Natural killer cell (primary cell): ENCODE data around the gene EEF2K. TPM values are rescaled to one million over a fixed set of nuclear protein-coding genes. Genes with fewer than 3 reads are reported as not detected.

Experiments used
- ATAC-seq, 3 donors: fragments of 150-1000 bp in 2 of 3; fragments of 200-7000 bp in 1 of 3; cut with Tn5 transposase; 1 replicate in 1 of 3; 2 replicates in 2 of 3; pipeline ENCODE4 v1.10.0; 2021; ENCODE audit warnings: mild to moderate bottlenecking in 2 of 3, moderate library complexity in 2 of 3
- DNase-seq, 2 donors: peaks; one replicate each; pipeline versions ENCODE4 v3.0.0 to v3.0.0-alpha.2; 2013 to 2021; ENCODE audit warnings: mixed read lengths in 1 of 2
- H3K27ac ChIP-seq: one replicate; pipeline ENCODE4 v1.5.1; 2013; ENCODE audit warnings: mild to moderate bottlenecking, low read length
- H3K27me3 ChIP-seq: one replicate; pipeline ENCODE4 v1.6.1; 2013; ENCODE audit warnings: low read length; ENCODE audit not compliant: control insufficient read depth, insufficient read depth
- H3K36me3 ChIP-seq: one replicate; pipeline ENCODE4 v1.6.1; 2013; ENCODE audit warnings: low read length; ENCODE audit not compliant: control insufficient read depth, insufficient read depth
- H3K4me1 ChIP-seq: one replicate; pipeline ENCODE4 v1.6.1; 2013; ENCODE audit warnings: low read length; ENCODE audit not compliant: control insufficient read depth, insufficient read depth
- H3K4me3 ChIP-seq: one replicate; pipeline ENCODE4 v1.5.1; 2013; ENCODE audit warnings: low read length
- H3K9me3 ChIP-seq: one replicate; pipeline ENCODE4 v1.6.1; 2013; ENCODE audit warnings: low read length; ENCODE audit not compliant: control insufficient read depth, insufficient read depth
- H3K27ac Mint-ChIP-seq, 2 donors: one replicate each; pipeline ENCODE4 v1.8.0; 2022; ENCODE audit warnings: mild to moderate bottlenecking in 2 of 2, mixed read lengths in 2 of 2, moderate library complexity in 1 of 2
- H3K27me3 Mint-ChIP-seq, 2 donors: one replicate each; pipeline ENCODE4 v1.8.0; 2022; ENCODE audit warnings: low read depth in 2 of 2, mixed read lengths in 2 of 2
- H3K36me3 Mint-ChIP-seq: one replicate; pipeline ENCODE4 v1.8.0; 2022; ENCODE audit warnings: mixed read lengths
- H3K4me1 Mint-ChIP-seq, 2 donors: one replicate each; pipeline ENCODE4 v1.8.0; 2022; ENCODE audit warnings: mixed read lengths in 2 of 2
- H3K4me3 Mint-ChIP-seq: one replicate; pipeline ENCODE4 v1.8.0; 2022; ENCODE audit warnings: mild to moderate bottlenecking, moderate library complexity, mixed read lengths
- H3K9me3 Mint-ChIP-seq, 2 donors: one replicate each; pipeline ENCODE4 v1.8.0; 2022; ENCODE audit warnings: mixed read lengths in 2 of 2
- WGBS: methylation state at CpG from one replicate; pipeline ENCODE4 v1.1.7; 2013; ENCODE audit warnings: missing lambda C conversion rate; ENCODE audit not compliant: insufficient coverage; 5-methylcytosine and 5-hydroxymethylcytosine counted together
- intact Hi-C: fragments of 100-400 bp; cut with micrococcal nuclease; formaldehyde crosslinking; loops from one replicate; pipeline ENCODE4 v1.14.2; 2022
- total RNA-seq, 4 donors: library from RNA; stranded (reverse); fragments of 120-200 nt in 1 of 4; gene quantifications; one replicate each; pipeline versions ENCODE4 v1.2.3 to v1.2.4, GENCODE V29; 2013 to 2022
- TF ChIP-seq, protein P1 (sequence below): fragments of 200-600 bp; IDR thresholded peaks from one replicate; pipeline ENCODE4 v1.8.0; 2022; ENCODE audit warnings: antibody characterized with exemption

Gene EEF2K
- total RNA-seq, 3 donors from 2014 or later (not counting 1 experiment from before 2014, with no cell fraction given), result 12.6 to 33.5 (median 22.9) TPM

- 92% methylated on average over 7 of the region's 8 CpGs for WGBS
- no peaks in the 10 kb centered on the region for H3K27me3 Mint-ChIP-seq
- Histone ChIP-seq H3K27ac (no peak overlapping the region), H3K36me3 (peaks cover 3% of the 10 kb centered on the region), H3K4me3 (no peak overlapping the region), H3K9me3 (no peaks in the 10 kb centered on the region), H3K27me3 (no peaks in the 10 kb centered on the region), H3K4me1 (no peaks in the 10 kb centered on the region)
- H3K4me3 Mint-ChIP-seq, result no peak overlapping the region
- peaks cover 5 to 7% of the 10 kb centered on the region in 2 donors for H3K4me1 Mint-ChIP-seq
- H3K27ac Mint-ChIP-seq, result no peak overlapping the region
- ATAC-seq (no peak), DNase-seq (no peak)
- TF ChIP-seq, protein P1, sequence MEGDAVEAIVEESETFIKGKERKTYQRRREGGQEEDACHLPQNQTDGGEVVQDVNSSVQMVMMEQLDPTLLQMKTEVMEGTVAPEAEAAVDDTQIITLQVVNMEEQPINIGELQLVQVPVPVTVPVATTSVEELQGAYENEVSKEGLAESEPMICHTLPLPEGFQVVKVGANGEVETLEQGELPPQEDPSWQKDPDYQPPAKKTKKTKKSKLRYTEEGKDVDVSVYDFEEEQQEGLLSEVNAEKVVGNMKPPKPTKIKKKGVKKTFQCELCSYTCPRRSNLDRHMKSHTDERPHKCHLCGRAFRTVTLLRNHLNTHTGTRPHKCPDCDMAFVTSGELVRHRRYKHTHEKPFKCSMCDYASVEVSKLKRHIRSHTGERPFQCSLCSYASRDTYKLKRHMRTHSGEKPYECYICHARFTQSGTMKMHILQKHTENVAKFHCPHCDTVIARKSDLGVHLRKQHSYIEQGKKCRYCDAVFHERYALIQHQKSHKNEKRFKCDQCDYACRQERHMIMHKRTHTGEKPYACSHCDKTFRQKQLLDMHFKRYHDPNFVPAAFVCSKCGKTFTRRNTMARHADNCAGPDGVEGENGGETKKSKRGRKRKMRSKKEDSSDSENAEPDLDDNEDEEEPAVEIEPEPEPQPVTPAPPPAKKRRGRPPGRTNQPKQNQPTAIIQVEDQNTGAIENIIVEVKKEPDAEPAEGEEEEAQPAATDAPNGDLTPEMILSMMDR, result no peak
- intact Hi-C loops, result no loop called here
- no peaks in the 10 kb centered on the region for H3K9me3 Mint-ChIP-seq
- H3K36me3 Mint-ChIP-seq, result peaks cover 5% of the 10 kb centered on the region
These were observed 61.7 kb downstream of the EEF2K start for GRCh38 chr16:22267764-22268163.

DNA sequence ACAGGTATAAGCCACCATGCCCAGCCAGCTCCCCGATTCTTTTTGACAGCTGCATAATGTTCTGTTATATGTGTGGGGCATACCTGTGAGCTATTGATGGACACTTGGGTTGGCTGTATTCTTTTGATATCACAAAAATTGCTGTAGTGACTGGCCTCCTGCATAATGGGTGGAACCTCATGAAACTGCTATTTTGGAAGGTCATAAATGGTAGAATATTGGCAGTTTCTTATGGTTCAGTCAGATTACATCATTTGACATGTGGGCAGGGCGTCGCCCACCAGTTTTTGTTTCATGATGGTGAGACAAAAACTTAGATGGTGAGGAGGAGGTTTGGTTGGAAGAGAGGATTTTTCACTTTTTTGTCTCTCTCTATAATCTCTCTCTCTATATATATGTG lies 64.4 kb downstream of the EEF2K start:
- H3K9me3 ChIP-seq, result no peaks in the 10 kb centered on the region
- no peak for ATAC-seq
- peaks cover 5% of the 10 kb centered on the region in 2 donors for H3K4me1 Mint-ChIP-seq

GRCh38 chr16:22272870-22273650 lies 67.0 kb downstream of the EEF2K start:
- WGBS, result over 99% methylated on average over 7 of the region's 8 CpGs
- no peak for ATAC-seq
- H3K36me3 ChIP-seq, result peaks cover 16% of the 10 kb centered on the region
- H3K9me3 Mint-ChIP-seq, result no peaks in the 10 kb centered on the region
- no peaks in the 10 kb centered on the region for H3K27me3 ChIP-seq
- H3K4me1 ChIP-seq, result no peaks in the 10 kb centered on the region
- no peak overlapping the region for H3K27ac ChIP-seq
- H3K4me3 ChIP-seq, result no peak overlapping the region
- no peaks in the 10 kb centered on the region for H3K9me3 ChIP-seq
- H3K27ac Mint-ChIP-seq, result no peak overlapping the region
- DNase-seq, result no peak
- no peaks in the 10 kb centered on the region for H3K27me3 Mint-ChIP-seq
- intact Hi-C loops, result no loop called here
- H3K4me3 Mint-ChIP-seq, result no peak overlapping the region
- TF ChIP-seq, protein P1, result no peak
- peaks cover 5% of the 10 kb centered on the region in 2 donors for H3K4me1 Mint-ChIP-seq
- peaks cover 5% of the 10 kb centered on the region for H3K36me3 Mint-ChIP-seq

More for the DNA sequence above, 64.4 kb downstream of the EEF2K start:
- no peak overlapping the region for H3K27ac ChIP-seq
- no peak overlapping the region for H3K4me3 ChIP-seq
- H3K27me3 Mint-ChIP-seq, result no peaks in the 10 kb centered on the region
- peaks cover 5% of the 10 kb centered on the region for H3K36me3 Mint-ChIP-seq
- intact Hi-C loops, result no loop called here
- TF ChIP-seq, protein P1, result no peak
- no peak overlapping the region for H3K4me3 Mint-ChIP-seq
- 58% methylated on average over 3 of the region's 3 CpGs for WGBS
- no peaks in the 10 kb centered on the region for H3K9me3 Mint-ChIP-seq
- no peaks in the 10 kb centered on the region for H3K4me1 ChIP-seq
- DNase-seq, result no peak
- peaks cover 17% of the 10 kb centered on the region for H3K36me3 ChIP-seq
- no peaks in the 10 kb centered on the region for H3K27me3 ChIP-seq
- H3K27ac Mint-ChIP-seq, result no peak overlapping the region
